Tibial nerve (tissue), 4 donors: Measurements from ENCODE around the gene GLA. TPM values are rescaled to one million over a fixed set of nuclear protein-coding genes. Genes with fewer than 3 reads are reported as not detected.

Experiments used
- DNase-seq, 2 donors: peaks; one replicate each; pipeline ENCODE4 v3.0.0-alpha.2; 2019; ENCODE audit warnings: low spot score in 2 of 2
- H3K27ac ChIP-seq, 4 donors: fragments of 200-600 bp; sonication (generic) in 3 of 4; one replicate each; pipeline ENCODE4 v1.5.1; 2017 to 2019; ENCODE audit warnings: mild to moderate bottlenecking in 1 of 4
- H3K27me3 ChIP-seq, 2 donors: fragments of 200-600 bp; sonication (generic) in 1 of 2; one replicate each; pipeline versions ENCODE4 v1.5.1 to v1.6.0; 2017 to 2019
- H3K36me3 ChIP-seq, 3 donors: fragments of 200-600 bp; sonication (generic); one replicate each; pipeline ENCODE4 v1.5.1; 2018 to 2019
- H3K4me1 ChIP-seq, 4 donors: fragments of 200-600 bp; sonication (generic) in 3 of 4; one replicate each; pipeline ENCODE4 v1.5.1; 2017 to 2019
- H3K4me3 ChIP-seq, 4 donors: fragments of 200-600 bp; sonication (generic) in 3 of 4; one replicate each; pipeline ENCODE4 v1.5.1; 2017 to 2019; ENCODE audit warnings: mild to moderate bottlenecking in 1 of 4, moderate library complexity in 1 of 4
- H3K9me3 ChIP-seq, 4 donors: fragments of 200-600 bp; sonication (generic) in 3 of 4; one replicate each; pipeline ENCODE4 v1.5.1; 2017 to 2019
- CTCF ChIP-seq, 5 experiments: fragments of 200-600 bp in 3 of 5; fragments of 450-650 bp in 2 of 5; sonication (generic) in 3 of 5; IDR thresholded peaks; one replicate each; pipeline ENCODE4 v1.5.1; 2016 to 2019; ENCODE audit warnings: antibody characterized with exemption in 5 of 5, mild to moderate bottlenecking in 3 of 5, moderate library complexity in 2 of 5
- EP300 ChIP-seq, 2 donors: sonication (generic); formaldehyde crosslinking; IDR thresholded peaks; one replicate each; pipeline ENCODE4 v1.6.1; 2017; ENCODE audit warnings: antibody characterized with exemption in 2 of 2, mild to moderate bottlenecking in 1 of 2
- POLR2A ChIP-seq, 2 donors: fragments of 450-650 bp; IDR thresholded peaks; one replicate each; pipeline ENCODE4 v1.6.1; 2017; ENCODE audit warnings: antibody characterized with exemption in 2 of 2, mild to moderate bottlenecking in 2 of 2, moderate library complexity in 2 of 2
- WGBS, 2 donors: methylation state at CpG; one replicate each; pipeline ENCODE4 v1.1.5; 2018; 5-methylcytosine and 5-hydroxymethylcytosine counted together
- total RNA-seq, 4 donors: library from RNA; depleted of rRNA; stranded (reverse); fragments of >200 nt; gene quantifications; one replicate each; pipeline ENCODE4 v1.1.0, GENCODE V29; 2016

GLA gene
- total RNA-seq, 4 donors from 2014 or later: 18.1 to 20.1 (median 19.2) TPM

GRCh38 chrX:101370888-101371504 lies 36.7 kb downstream of the GLA start:
- no peak for DNase-seq
- Histone ChIP-seq H3K4me3 (no peak overlapping the region), H3K9me3 (no peaks in the 10 kb centered on the region), H3K27me3 (peaks cover 0 to 25% of the 10 kb centered on the region in 2 donors), H3K36me3 (no peaks in the 10 kb centered on the region), H3K27ac (no peak overlapping the region), H3K4me1 (no peaks in the 10 kb centered on the region)
- 33 to 53% methylated on average over 3 of the region's 3 CpGs for WGBS, 2 donors
- TF ChIP-seq EP300 (IDR thresholded peaks at IDR 0.05) (no peak), POLR2A (IDR thresholded peaks at IDR 0.05) (no peak), CTCF (IDR thresholded peaks at IDR 0.05) (no peak)

DNA sequence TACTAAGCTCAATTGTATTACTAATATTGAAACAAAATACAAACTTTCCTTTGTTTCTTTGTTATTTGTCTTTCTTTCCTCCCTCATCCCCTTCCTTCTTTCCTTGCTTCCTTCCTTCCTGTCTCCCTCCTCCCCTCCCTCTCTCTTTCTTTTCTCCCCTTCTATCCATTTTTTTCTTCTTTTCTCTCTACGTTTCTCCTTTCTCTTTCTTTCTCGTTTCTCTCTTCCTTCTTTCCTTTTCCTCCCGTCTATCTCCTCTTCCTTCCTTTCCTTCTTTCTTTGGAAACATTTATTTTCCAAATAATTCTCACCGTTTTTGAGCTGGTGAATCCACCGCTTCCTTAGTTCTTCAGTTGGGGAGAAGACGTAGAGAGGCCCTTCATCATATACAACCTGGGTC lies 38.0 kb downstream of the GLA start:
- no peak overlapping the region for H3K4me3 ChIP-seq
- no peak for TF ChIP-seq CTCF (IDR thresholded peaks at IDR 0.05)
- H3K27me3 ChIP-seq: peaks cover 0 to 17% of the 10 kb centered on the region in 2 donors
- 65 to 70% methylated on average over 6 of the region's 6 CpGs for WGBS, 2 donors
- H3K9me3 ChIP-seq: no peaks in the 10 kb centered on the region
- no peaks in the 10 kb centered on the region for H3K36me3 ChIP-seq
- DNase-seq: no peak
- no peak overlapping the region for H3K27ac ChIP-seq
- H3K4me1 ChIP-seq: no peaks in the 10 kb centered on the region

- no peak for DNase-seq
- H3K36me3 ChIP-seq: no peaks in the 10 kb centered on the region
- H3K4me1 ChIP-seq: no peaks in the 10 kb centered on the region
- H3K27ac ChIP-seq: no peak overlapping the region
- H3K27me3 ChIP-seq: peaks cover 0 to 12% of the 10 kb centered on the region in 2 donors
- H3K4me3 ChIP-seq: no peak overlapping the region
- TF ChIP-seq EP300 (IDR thresholded peaks at IDR 0.05) (no peak), CTCF (IDR thresholded peaks at IDR 0.05) (no peak), POLR2A (IDR thresholded peaks at IDR 0.05) (no peak)
- H3K9me3 ChIP-seq: no peaks in the 10 kb centered on the region
Observed at GRCh38 chrX:101368800-101369199, 38.9 kb downstream of the GLA start.

GRCh38 chrX:101365301-101365795 lies 42.4 kb downstream of the GLA start:
- no peaks in the 10 kb centered on the region for H3K4me1 ChIP-seq
- no peak overlapping the region for H3K27ac ChIP-seq
- H3K9me3 ChIP-seq: no peaks in the 10 kb centered on the region
- no peak overlapping the region for H3K4me3 ChIP-seq
- WGBS, 2 donors: 82 to 89% methylated on average over 1 of the region's 1 CpG
- no peak for DNase-seq
- H3K27me3 ChIP-seq: peaks cover 0 to 17% of the 10 kb centered on the region in 2 donors
- H3K36me3 ChIP-seq: no peaks in the 10 kb centered on the region
- TF ChIP-seq POLR2A (IDR thresholded peaks at IDR 0.05) (no peak), EP300 (IDR thresholded peaks at IDR 0.05) (no peak), CTCF (IDR thresholded peaks at IDR 0.05) (no peak)

- no peak for DNase-seq
- Histone ChIP-seq H3K36me3 (no peaks in the 10 kb centered on the region), H3K9me3 (no peaks in the 10 kb centered on the region), H3K4me1 (no peaks in the 10 kb centered on the region), H3K27me3 (peaks cover 0 to 11% of the 10 kb centered on the region in 2 donors), H3K27ac (no peak overlapping the region), H3K4me3 (no peak overlapping the region)
- TF ChIP-seq EP300 (IDR thresholded peaks at IDR 0.05) (no peak), POLR2A (IDR thresholded peaks at IDR 0.05) (no peak), CTCF (IDR thresholded peaks at IDR 0.05) (no peak)
Observed at GRCh38 chrX:101362757-101363156, 45.0 kb downstream of the GLA start.
